HG03064 (cell line): Measurements from ENCODE around the gene RDX.

Experiments used
- ATAC-seq: cut with Tn5 transposase; IDR thresholded peaks from one replicate; pipeline ENCODE4 v1.9.1; 2021; ENCODE audit warnings: low read depth; ENCODE audit not compliant: unreplicated experiment

RDX gene

GRCh38 chr11:110296226-110297075, at the start of gene RDX:
TSS of gene RDX (minus strand) at chr11:110296614. CDS start at chr11:110279692, 16,922 bp downstream.
- peak; percentile 72 for ATAC-seq

DNA sequence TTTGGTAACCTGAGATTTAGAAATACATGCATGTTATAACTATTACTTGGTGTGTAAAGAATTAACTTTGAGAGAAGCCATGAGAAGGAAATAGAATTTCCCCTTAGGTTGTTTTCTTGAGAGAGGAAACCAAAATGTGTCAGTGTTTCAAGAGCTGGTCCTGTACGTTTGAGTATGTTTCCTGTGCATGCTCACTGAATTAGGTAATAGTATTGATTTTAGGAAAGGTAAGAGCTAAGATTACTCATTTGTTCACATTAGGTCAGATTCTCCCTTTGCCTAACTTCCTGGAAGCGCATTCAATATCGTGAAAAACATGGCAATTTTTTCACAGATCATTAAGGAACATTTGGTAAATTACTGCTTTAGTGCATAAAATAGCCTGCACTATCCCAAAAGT, 49.3 kb upstream of the RDX start:
- ATAC-seq: peak; percentile 37

GRCh38 chr11:110340436-110340835, 44.0 kb upstream of the RDX start:
- no peak for ATAC-seq

DNA sequence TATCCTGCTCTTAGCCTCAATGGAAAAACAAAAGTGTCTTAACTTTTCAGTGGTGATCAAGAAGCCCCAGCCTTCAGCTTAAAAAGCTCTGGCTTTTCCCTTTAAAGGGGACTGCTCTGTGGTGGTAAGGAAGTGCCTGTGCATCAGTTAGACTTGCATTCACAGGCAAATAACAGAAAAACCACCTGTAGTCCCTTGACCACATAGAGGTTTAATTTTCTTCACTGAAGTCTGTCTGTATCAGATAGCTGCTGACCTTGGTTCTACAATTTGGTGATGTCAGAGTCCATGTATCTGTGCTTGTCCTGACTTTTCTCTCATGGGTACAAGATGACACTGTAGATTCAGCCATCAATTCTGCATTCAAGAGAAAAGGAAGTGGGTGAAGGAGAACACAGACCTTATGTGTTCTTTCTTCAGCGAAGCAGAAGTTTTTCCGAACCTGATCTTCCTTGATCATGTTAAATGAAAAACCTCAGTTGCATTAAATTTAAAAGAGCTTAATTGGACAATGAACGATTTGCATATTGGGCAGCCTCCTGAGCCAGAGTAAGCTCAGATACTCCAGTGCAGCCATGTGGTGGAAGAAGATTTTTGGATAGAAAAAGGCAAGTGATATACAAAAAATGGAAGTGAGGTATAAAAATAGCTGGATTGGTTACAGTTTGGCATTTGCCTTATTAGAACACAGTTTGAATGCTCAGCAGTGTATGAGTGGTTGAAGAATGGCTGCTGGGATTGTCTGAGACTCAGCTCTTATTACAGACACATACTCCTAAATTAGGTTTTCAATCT, 43.2 kb upstream of the RDX start:
- ATAC-seq: no peak

DNA sequence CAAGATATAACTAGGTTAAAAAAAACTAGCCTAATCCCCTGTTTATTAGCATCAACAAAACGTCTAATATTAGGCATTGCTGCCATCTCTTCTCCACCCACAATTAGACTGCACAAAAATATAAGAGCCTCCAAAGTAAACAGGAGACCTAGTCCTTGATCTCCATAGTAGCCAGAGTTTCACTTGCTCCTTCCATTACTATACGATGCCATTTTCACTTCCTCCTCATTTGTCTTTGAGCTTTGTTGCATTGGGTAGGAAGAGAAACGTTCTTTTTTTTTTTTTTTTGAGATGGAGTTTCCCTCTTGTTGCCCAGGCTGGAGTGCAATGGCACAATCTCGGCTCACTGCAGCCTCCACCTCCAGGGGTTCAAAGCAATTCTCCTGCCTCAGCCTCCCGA, 42.3 kb upstream of the RDX start:
- no peak for ATAC-seq

- no peak for ATAC-seq
Measured at GRCh38 chr11:110337570-110338193, 41.3 kb upstream of the RDX start.

DNA sequence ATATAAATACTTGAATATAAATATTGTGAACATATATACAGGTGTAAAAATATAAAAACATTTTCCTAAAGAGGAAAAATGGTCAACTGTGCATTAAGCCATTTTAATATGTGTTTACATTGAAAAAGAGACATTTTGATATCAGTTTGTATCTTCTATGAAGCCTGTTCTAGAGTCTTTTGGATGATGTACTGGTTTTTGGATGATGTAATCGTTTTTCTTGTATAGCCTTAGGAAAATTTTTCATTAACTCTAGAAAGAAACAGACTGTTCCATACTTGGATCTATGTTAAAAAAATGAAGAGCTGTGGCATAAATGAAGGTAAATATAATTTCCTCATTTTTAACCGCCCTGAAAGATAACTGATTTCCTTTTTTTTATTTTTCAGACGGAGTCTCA, 39.6 kb upstream of the RDX start:
- no peak for ATAC-seq

DNA sequence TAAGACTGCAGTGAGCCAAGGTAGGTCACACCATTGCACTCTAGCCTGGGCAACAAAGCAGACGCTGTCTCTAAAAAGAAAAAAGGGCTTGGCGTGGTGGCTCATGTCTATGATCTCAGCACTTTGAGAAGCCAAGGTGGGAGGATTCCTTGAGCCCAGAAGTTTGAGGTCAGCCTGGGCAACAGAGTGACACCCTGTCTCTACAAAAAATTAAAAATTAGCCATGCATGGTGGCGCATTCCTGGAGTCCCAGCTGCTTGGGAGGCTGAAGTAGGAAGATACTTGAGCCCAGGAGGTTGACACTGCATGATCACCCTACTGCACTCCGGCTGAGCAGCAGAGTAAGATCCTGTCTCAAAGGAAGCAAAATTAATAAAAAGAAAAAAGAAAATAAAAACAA, 38.9 kb upstream of the RDX start:
- ATAC-seq: no peak

GRCh38 chr11:110331626-110332025, 35.2 kb upstream of the RDX start:
- no peak for ATAC-seq

GRCh38 chr11:110329445-110329844, 33.0 kb upstream of the RDX start:
- ATAC-seq: no peak

DNA sequence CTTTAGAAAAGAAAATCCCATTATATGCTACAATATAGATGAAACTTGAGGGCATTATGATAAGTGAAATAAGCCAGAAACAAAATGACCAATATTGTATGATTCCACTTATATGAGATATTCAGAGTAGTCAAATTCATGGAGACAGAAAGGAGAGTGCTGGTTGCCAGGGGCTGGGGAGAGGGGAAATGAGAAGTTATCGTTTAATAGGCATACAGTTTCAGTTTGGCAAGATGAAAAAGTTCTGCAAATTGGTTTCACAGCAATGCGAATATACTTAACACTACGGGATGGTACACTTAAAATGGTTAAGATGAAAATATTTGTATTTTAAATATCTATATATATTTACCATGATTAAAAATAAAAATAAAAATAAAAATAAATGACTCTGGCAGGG, 31.1 kb upstream of the RDX start:
- ATAC-seq: no peak

GRCh38 chr11:110323786-110324185, 27.4 kb upstream of the RDX start:
- no peak for ATAC-seq

DNA sequence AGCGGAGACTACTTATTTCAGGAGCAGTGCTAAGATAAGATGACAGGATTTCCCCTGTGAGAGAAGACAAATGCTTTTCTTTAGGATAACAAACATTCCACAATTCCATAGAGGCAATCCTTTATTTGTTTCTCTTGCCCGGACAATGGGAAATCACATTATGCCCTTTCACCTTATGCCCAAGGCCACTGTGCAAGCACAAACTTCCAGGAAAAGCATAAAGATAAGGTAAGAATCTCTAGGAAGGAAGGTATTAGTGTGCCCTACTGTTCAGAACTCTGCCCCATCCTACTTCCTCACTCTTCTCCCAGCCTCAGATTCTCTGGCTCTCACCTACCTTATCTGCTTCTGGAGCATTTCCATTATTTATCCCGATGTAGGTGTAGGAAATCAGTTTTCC, 23.1 kb upstream of the RDX start:
- no peak for ATAC-seq

DNA sequence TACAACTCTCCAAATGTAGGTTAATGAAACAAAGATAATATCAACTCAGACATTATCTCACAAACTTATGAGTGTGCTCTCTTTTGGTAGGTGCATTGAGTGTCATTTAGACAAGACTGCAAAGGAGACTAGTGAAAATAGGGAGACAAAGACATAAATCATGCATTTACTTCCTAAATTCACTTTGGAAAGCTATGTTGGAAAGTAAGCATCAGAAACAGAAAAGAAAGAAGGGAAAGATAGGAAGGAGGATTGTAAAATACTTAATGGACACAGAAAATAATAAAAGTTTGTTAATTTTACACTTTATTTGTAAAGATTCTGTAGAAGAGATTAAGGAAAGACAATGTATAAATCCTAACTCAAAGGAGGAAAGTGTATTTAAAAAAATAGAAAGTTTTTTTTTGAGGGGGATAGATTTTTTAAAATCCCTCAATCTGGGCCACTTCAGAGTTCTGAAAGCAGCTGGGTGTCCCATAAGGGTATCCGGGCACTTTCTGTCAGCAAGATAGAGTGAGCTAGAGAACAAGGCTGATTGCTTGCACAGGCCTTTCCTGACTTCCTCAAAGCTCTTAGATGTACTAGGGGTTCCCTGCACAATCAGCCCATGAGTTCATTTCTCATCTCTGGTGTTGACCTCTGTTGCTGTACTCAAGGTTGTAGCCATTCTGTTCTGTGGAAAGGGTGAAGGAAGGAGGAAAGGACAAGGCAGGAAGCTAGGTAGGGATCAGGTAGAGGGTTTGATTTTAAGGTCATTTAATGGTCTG, 22.4 kb upstream of the RDX start:
- no peak for ATAC-seq

DNA sequence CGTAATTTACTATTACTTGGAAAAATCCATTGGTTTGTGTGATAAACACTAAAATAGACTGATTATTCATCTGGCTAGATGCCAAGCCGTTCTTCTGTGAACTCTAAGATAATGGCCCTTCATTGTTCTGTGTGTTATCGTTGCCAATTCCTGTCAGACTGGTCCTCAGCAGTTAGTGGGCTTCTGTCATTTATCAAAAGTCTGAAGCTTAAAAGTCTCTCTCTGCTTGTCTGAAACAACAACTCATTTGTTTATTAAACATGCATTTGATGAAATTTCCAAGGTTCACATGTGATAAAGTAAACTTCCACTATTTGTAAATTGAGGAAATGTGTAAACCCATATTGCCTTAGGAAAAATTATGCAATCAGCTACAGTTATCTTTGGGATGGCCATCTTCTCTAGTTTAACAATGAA, 21.1 kb upstream of the RDX start:
- ATAC-seq: no peak

DNA sequence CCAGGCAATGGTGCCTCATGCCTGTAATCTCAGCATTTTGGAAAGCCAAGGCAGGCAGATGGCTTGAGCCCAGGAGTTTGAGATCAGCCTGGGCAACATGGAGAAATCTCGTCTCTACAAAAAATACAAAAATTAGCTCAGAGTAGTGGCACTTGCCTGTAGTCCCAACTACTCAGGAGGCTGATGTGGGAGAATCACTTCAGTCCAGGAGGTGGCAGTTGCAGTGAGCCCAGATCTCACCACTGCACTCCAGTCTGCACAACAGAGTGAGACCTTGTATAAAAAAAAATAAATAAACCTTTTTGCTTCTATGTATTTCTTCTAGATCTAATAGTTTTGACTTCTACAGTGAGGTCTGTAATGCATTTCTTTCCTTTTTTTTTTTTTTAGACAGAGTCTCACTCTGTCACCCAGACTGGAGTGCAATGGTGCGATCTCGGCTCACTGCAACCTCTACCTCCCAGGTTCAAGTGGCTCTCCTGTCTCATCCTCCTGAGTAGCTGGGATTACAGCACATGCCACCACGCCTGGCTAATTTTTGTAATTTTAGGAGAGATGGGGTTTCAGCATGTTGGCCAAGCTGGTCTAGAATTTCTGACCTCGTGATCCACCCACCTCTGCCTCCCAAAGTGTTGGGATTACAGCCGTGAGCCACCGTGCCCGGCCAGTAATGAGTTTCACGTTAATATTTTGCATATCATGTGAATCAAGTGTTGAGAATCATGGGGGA, 18.1 kb upstream of the RDX start:
- ATAC-seq: no peak

DNA sequence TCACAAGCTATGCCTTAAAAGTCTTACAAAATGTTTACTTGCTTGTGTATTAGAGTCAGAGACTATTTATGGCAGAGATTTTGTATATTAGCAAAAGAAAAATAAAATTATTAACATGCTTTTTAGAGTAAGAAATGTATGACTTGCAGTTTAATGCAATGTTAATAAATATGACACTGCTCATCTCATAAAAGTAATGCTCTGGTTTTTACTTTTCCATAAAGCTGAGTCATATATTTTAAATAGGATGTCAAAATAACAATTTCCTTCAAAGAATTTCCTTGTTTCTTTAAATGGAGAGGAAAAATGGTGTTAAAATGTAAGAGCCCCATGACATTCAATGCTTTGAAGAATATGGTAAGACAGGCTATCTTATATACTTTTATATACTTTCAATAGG, 16.3 kb upstream of the RDX start:
- ATAC-seq: no peak

DNA sequence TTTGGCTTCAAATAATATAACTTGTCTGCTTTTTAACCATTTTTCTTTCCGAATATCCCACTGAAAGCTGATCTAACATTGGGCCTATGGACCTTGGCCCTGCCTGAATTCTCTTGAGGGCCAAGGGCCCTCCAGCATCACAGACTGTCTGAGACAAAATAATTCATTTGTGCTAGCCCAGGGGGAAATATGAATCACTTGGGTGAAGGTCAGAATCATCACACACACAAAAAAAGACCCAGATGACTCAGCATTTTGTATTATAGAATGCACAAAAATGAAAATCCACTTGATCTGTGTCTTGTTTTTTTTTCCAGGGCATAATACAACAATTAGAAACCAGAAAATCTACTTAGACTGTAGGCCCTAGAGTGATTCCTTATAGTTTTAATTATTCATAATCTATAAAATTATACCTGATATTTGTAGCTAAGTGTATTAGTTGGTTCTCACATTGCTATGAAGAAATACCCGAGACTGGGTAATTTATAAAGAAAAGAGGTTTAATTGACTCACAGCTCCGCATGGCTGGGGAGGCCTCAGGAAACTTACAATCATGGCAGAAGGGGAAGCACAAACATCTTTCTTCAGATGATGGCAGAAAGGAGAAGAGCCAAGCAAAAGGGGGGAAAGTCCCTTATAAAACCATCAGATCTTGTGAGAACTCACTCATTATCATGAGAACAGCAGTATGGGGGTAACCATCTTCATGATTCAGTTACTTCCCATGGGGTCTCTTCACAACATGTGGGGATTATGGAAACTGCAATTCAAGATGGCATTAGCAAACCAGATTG, 15.6 kb upstream of the RDX start:
- ATAC-seq: no peak

DNA sequence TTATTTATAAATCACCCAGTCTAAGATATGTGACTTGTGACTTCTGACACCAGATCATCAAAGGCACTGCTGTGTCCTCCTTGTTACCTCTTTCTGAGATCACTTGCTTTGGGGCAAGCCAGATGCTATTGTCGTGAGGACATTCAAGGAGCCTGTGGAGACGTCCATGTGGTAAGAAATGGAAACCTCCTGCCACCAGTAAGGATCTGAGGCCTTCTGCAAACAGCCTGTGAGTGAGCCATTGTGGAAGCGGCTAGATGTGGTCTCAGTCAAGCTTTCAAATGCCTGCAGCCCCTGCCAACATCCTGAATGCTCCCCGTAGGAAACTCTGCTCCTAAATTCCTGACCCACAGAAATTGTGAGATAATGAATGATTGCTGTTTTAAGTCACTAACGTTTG, 11.7 kb upstream of the RDX start:
- ATAC-seq: no peak
